Activated effector memory CD4-positive, alpha-beta T cell treated with anti-CD3 and anti-CD28 coated beads, Interleukin-2, amount 50 U/mL, for 16 hours (primary cell): Measurements from ENCODE around the gene TRPM8.
A peak's percentile ranks its signal among the peaks of the same experiment; 100 is the strongest.

Experiments used
- DNase-seq: peaks from one replicate; pipeline ENCODE4 v3.0.0-alpha.2; 2020

Gene TRPM8

DNA sequence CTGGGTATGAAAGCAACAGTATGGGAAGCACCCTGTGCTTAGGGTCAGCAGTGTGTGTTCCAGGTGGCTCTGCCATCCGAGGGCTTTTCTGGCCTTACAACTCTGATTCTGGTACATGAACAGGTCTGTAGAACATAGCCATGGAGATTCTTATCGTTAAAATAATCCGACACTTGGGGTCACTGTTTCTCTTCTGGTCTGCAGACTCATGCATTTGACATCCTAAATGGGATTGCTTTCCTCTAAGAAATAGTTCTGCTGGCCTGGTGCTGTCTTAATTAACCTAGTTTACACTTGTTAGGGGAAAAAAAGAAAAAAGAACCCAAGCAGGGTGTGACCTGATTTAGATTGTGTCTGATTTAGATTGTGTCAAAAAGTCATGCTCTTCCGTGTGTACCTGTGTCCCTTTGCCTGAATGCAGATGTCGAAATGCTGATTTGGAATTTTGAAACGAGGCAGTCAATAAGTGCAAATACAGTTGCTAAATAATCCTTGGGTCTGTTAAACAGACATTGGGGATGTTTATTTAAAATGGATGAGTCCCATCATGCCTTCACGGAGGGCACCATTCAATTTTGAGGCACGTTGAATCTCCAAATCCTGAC lies 59.6 kb downstream of the TRPM8 start:
- DNase-seq: no peak

DNA sequence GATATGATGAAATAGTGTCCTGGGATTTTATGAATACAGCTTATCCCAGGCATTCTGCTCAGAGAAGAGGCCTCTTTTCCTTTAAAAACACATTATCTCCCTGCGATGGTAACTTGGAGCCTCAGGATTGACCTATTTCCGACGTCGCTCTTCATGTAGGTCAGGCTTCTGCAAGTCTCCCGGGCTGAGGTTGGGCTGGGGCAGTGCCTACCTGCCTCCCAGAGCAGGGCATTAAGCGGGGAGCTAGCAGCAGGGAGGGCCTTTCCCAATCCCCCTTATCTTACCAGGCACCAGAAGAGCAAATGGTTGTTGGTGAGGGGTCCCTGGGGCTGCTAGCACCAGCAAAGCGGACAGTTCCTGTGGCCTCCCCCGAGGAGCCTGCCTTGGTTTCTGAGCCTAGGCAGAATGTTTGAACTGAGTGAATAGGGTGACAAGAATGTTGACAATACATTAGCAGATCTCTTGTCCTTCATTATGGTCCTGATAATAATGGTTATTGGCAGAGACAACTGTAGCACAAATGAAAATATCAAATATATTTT lies 60.2 kb downstream of the TRPM8 start:
- no peak for DNase-seq

DNA sequence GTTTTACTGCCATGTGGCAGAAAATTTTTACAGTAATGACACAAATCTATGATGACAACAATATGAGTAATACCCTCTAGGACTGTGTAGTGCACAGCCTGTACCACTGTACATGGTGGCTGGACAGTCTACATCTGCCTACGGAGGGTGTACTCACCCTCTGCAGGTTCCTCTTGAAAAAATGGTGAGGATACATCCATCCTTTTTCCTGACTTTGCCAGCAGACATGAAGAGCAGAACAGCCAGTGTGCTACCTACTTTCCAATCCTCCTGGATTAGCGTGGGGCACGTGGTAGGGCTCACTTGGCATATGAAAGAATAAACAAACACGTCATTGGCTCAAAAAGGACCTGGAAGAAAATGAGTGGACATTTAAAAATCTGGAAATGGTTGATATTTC lies 62.6 kb downstream of the TRPM8 start:
- DNase-seq: no peak

DNA sequence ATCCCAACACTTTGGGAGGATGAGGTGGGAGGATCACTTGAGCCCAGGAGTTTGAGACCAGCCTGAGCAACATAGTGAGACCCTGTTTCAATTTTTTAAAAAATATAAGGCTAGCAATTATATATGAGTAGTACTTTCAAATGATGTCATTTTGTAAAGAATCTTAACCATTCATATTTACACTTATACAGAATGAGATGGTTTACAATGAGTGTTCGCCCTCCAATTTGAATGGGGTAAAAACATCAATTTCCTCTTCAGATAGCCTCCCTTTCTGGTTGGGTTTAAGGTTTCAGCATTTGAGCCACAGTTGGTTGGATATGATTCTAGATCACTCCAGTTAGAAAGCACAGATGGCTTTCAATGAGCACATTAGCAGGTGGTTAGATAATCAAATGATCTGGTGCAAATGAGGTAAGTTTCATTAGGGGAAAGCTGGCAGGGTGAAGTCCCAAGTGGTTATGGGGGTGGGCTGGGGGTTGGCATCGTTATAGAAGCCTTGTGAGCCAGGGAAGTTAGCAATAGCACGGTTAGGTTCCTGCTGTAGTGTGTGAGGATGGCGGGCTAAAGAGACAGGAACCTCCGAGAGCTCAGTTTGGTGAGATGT lies 63.9 kb downstream of the TRPM8 start:
- DNase-seq: no peak

DNA sequence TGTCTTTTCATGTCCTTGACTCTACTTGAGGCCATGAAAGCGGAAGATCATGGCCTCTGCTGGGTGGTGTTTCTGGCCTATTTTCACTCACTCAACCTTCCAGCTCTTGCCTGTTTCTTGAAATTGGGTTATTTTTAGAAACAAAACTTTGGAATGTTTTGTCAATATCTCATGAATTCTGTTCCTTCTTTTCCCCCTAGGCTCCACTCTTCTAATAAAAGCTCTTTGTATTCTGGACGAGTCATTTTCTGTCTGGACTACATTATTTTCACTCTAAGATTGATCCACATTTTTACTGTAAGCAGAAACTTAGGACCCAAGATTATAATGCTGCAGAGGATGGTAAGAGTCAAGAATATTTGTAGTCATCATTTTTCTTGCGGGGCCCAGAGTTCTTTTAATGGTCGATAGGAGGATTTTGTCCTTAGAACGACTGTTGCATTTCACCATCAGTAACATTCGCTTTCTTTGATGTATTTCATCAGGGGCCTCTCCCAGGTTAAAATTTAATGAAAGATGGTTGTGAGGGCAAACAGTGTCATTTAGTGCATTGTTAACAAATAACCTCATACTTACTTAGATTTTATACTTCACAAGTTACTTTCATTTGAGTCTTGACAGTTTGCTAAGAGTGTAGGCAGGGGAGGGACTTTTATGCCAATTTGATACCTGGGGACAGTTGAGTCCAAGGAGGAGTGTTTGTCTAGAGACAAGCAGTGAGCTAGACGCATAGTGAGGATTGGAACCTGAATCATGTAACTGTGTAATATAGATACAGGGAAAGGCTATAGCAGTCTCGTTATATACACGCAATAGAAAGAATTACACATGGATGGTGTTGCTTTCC lies 64.6 kb downstream of the TRPM8 start:
- DNase-seq: no peak

DNA sequence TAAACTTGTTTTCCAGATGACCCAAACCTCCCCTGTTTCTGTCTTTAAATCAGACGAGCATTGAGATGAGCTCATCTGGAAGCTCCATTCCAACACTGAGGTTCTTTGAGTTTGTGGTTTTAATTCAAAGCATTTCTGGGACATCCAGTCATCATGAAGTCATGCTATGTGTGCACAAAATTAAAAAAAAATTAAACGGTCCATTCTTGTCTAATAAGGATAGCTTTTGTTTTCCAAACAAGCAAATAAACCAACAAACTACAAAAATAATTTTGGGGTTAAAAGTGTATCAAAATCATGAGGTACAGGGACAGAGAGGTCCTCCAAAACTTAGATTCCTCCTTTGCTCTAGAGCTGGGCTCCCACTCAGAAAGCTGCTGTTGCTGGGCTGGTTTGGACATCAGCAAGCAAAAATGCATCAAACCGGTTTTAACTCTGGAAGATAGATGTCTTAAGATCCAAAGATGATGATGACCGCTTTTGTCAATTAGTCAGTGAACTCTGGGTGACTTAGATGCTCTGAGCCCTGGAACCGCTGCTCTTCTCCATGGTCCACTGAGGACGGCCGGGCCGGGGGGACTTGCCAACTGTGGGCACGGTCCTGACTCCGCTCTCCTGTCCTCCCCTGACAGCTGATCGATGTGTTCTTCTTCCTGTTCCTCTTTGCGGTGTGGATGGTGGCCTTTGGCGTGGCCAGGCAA lies 65.4 kb downstream of the TRPM8 start:
- no peak for DNase-seq

DNA sequence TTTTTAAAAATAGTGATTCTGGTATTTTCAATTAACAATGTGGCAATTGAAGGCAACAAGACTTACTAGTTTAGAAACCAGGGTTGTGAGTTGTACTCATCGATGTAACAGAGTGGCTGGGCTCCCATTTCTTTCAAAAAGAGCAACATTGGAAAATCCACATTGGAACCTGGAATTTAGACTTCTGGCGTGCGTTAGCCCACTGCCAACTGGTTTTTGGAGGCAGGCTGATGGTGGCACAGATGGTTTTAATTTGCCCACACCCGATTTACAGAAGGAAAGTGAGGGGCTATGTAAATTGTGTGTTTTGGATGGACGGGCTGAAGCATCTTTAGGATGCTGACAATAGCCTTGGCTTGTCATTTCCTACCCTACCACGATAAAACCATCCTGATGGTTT lies 66.3 kb downstream of the TRPM8 start:
- no peak for DNase-seq

DNA sequence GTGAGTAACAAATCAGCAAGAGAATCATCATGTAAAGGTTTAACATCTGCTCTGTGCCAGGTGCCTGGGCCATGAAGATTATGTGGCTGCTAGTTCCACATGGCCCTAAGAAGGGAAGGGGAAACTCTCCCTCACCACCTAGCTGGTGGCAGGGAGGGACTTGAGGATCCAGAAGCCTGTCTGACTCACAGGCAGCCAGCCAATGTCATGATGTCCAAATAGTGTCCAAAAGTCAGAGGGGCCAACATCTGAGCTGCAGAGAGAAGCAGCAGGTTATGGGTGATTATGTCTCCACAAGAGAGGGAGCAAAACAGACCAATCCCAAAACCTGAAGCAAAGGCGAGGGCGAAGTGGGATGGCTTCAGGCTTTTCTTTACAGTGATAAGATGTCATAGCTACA lies 71.4 kb downstream of the TRPM8 start:
- DNase-seq: no peak

DNA sequence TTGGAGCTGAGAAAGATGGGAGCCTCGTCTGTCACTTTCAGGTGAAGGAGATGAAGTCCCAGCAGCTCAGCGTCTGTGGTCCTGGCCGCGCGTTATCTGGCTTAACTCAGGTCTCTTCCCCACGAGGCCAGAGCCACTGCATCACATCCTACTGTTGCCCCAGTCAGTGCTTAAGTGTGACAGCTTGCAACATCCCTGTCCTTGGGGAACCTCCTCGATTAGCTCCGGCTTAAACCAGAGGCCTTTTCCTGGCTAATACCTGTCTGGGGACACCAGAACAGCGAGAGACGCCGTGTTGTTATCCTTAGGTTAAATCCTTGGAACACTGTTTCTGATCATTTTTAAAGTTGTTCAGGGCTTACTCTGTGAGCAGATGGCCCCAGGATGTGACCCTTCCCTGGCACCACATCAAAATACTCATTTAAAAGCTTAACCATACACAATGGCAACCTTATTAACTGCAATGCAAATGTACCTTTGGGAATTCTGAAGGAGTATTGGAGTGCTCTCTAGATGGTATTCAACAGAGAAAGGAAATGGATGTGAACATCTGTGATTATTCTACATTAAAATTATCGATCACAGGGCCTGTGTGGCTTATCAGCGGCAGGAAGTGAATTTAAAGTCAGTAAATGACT lies 72.2 kb downstream of the TRPM8 start:
- DNase-seq: no peak

DNA sequence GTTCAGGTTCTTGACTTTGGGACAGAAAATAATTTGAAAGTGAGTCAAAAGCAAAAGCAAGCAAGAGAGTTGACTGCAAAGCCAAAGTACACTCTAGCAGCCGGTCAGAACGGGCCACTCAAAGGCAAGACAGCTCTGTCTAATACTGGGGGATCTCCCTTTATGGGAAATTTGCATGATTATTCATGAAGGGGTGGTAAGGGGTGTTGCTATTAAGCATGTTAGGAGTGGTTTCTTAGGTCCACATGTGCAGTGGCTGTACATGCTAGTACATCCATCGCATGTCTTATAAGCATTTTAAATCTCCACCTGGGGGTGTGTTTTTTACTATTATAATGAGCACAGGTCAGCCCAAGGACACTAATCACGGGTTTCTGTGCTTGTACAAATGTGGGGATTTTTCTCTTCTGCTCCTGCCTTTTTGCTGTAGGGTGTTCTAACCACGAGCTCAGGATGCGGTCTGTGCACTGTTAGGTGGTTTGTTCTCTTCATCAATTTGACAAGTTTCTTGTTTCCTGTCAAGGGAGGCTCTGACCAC lies 73.2 kb downstream of the TRPM8 start:
- peak; percentile 81 for DNase-seq

DNA sequence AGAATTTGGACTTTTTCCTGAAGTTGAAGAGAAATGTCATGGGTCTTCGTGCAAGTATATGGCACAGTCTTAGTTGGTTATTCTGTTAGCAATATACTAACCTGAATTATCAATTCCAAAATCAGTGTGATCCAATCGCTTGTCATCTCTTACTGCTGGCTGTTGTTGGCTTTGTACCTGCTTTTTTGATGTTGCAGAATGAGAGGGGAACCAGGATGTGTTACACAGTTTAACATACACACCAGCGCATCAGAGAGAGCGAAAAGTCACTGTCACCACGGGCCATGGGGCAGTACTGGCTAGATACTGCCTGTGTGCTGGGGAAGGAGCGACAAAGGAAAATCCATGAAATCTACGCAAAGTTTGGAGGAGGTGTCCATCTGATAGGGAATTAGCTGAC lies 74.0 kb downstream of the TRPM8 start:
- no peak for DNase-seq

DNA sequence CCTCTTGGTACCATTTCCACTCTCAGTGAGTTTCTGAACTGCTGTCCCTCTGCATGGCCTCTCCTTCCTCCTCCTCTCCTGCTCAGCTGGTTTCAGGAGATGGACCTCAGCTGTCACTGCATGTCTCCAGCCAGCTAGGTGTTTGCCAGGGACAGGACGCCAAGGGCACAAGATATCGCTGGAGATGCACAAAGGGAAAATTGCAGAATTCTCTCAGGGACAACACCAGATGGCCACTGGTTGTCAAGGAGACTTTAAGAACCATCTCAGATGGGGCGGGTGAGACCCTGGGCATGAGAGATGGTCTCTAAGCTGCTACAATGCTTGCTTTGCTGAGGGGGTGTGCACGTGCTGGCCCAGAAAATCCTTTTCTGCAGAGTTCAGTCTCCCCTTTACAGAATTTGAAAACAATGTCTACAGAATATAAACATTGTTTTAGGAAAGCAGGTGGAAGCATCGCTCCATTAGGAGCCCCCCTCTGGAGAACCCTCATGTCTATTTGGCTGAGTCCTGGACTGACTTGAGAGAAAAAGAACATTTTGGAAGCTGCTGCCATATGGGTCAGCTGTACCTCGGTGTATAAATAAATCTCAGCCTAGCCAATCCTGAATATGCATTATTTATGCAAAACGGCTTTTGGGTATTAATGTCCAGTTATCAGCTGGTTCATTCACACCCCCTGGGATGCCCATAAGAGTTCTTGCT lies 75.5 kb downstream of the TRPM8 start:
- no peak for DNase-seq

DNA sequence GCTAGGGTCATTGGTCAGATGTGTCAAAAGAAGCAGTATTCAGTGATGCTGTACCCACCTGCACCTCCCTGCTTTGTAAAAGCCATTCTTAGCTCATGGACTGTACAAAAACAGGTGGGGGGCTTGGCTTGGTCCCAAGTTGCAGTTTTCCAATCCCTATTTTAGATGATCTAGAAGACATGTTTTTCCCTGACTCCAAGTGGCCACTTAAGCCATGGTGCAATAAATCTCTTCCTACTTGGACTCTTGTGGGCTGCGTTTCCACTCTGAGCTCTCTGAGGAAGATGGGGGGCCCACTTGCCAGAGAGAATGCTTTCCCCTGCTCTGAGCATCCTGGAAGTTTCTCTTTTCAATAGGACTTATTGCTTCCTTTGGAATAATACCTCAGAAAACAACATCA lies 76.3 kb downstream of the TRPM8 start:
- DNase-seq: no peak

DNA sequence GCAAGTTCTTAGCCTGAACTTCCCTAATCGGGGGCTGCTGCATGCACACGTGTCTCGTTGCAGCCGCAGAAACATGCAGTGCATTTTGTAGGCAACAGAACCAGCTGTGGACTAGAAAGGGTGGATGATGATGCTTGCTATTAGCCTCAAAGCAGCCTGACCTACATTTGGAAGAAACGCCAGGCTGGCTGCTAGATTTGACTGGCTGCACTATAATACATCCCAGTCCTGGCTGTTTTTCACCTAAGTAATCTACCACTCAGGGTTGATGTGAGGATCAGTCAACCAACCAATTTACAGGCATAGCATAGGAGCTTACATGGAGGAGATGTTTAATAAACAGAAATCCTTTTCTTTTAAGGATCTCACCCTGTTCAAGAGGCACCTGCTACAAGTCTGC lies 77.0 kb downstream of the TRPM8 start:
- DNase-seq: no peak

DNA sequence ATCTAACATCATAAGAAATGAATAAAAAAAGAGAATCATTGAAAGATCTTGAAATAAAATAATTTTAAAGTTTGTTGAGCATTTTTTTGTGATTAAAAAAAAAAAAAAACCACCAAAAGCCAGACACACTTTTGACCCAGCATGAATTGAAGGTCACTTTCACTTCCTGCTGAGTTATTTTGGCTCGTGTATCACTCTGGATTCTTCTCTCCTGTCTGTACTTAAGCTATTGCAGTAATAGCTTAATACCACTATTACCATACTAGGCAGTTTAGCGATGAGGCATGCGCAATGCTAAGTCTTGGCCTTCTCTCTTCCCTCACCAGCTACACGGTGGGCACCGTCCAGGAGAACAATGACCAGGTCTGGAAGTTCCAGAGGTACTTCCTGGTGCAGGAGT lies 78.8 kb downstream of the TRPM8 start:
- no peak for DNase-seq

DNA sequence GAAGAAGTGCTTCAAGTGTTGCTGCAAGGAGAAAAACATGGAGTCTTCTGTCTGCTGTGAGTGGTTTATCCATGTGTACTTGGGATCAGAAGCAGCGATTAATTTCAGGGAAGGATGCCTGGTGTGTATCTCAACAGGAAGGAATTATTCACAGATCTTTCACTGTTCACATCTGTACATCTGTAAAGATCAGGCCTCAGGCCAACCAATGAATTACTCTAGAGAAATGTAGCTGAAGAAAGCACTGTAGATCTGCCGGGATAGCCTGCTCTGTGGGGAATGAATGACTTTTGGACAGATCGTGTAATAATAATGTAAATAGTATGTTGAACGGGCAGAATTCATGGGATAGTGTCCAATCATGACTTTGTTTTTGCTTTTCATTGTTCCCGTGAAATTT lies 79.3 kb downstream of the TRPM8 start:
- DNase-seq: no peak

DNA sequence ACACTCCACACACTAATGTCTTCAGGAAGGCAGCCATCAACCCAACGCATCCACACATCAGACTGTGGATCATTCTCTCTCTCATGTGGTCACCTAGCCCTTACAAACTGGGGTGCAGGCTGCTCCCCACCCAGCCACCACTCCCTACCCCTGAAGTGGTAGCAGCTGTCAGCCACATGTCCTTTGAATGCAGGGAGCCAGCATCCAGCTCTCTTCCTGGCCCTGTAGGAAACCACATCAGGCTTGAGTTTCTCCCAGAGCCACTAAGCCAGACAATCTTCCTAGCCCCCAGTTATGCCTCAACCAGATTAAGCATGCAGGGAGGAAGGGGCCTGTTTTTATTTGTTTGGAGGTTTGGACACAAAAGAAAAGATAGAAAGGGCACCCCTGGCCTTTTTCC lies 80.5 kb downstream of the TRPM8 start:
- no peak for DNase-seq

DNA sequence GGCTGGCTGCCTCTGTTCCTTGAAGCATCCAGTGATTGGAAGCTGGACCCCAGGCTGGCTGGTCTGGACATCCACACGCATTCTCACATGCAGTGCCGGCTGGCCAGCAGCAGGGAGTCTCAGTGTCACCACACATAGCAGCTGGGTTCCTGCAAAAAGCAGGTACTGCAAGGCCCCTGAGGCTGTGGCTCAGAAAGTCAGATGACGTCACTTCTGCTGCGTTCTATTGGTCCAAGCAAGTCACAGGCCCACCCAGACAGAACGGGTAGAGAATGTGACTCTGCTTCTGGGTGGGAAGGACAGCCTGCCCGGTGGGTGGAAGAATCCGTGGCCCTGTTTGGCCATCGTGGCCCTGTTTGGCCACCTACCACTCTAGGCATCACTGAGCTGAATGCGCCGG lies 82.0 kb downstream of the TRPM8 start:
- no peak for DNase-seq

DNA sequence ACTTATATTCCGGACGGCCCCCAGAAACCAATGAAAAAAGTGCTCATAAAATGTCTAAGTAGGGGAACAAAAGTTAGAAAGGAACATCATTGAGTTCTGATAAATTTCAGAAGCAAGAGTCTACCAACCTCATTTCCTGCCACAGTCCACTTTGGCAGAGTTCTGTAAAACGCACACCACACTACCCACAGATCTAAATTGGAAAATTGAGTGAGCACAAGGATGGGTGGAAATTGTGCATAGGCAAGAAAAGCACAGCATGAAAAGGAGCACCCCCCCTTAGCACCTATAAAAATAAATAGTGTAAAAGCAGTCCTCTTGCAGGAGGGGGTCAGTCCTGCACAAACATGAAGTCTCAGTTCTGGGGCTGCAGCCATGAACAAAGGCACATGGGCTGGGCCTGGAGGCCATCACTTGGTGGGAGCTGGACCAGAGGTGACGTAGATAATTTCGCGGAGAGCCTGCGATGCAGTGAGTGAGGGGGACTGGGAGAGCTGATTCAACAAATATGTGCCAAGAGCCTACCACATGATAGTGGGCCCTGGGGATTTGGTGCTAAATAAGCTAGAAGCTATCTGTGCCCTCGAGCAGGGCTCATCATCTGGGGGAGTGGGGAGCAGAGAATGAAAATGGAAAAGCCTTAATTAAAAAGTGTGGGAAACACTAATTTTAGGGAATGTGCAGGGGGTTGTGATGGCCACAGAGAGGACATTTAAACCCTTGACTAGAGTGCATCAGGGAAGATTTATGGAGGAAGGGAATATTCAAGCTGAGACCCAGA lies 84.4 kb downstream of the TRPM8 start:
- no peak for DNase-seq

DNA sequence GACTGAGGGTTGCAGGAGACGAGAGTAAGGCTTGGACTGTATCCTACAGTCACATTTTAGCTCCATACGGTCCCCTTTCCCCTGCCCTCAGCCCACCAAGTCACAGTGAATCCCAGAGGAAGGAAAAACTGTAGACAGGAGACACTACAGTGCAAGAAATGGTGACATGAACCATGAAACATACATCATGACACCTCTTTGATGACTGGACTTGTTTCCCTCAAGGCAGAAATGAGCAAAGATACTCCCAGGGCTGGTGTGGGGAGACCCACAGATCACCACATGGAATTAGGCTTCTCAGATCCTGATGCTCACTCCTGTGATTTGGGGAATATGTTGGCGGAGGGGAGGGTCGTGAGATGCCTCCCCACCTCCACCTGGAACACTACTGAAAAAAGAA lies 85.1 kb downstream of the TRPM8 start:
- no peak for DNase-seq

DNA sequence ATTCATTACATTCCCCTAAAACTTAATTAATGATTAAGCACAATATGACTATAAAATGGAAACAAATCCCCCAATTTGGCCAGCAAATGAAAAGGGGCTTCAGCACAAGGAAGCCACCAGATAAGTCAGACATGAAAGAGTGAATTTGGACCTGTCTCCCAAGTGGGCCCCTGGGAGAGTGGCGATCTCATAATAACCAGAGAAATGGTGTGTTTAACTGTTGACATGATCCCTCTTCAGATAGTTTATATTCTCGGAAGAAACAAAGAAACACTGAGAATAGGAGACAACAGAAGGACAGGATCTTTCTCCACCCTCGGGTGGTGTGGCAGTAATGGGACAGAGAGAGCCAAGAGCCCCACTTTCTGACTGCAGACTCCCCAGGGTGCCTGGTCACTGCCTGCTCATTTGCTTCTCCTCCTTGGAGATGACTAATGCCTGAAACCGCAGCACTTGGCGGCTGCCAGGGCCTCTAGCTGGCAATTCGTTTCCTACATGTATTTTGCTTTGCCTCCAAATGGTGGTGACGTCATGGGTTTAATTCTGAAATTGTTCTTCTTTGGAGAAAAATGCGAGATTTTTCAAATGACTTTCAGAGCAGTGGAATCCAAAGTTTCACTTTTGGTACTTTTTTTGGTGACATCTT lies 86.9 kb downstream of the TRPM8 start:
- no peak for DNase-seq
